H9 (cell line): ENCODE results near the gene PRRC2B. TPM values are rescaled to one million over a fixed set of nuclear protein-coding genes. Genes with fewer than 3 reads are reported as not detected.

Experiments
- DNase-seq: peaks from one replicate; pipeline ENCODE4 v3.0.0-alpha.2; 2017
- H2AFZ ChIP-seq: one replicate; pipeline ENCODE4 v1.6.1; 2013; ENCODE audit warnings: mild to moderate bottlenecking, low read length, control low read depth, moderate library complexity
- H2AK5ac ChIP-seq: 2 replicates; pipeline ENCODE4 v1.6.1; 2013; ENCODE audit warnings: low read length, control low read depth, mixed read lengths; ENCODE audit not compliant: insufficient read length
- H2BK120ac ChIP-seq: one replicate; pipeline ENCODE4 v1.6.1; 2013; ENCODE audit warnings: low read depth, mild to moderate bottlenecking, low read length, control low read depth, inconsistent platforms; ENCODE audit not compliant: poor library complexity, severe bottlenecking
- H2BK12ac ChIP-seq: 2 replicates; pipeline ENCODE4 v1.6.1; 2013; ENCODE audit warnings: low read length, control low read depth, mixed read lengths, low read depth; ENCODE audit not compliant: insufficient read length
- H2BK15ac ChIP-seq: 2 replicates; pipeline ENCODE4 v1.6.1; 2013; ENCODE audit warnings: low read depth, low read length, control low read depth
- H2BK20ac ChIP-seq: one replicate; pipeline ENCODE4 v1.6.1; 2013; ENCODE audit warnings: low read depth, mild to moderate bottlenecking, low read length, control low read depth, inconsistent platforms; ENCODE audit not compliant: poor library complexity, severe bottlenecking
- H2BK5ac ChIP-seq: 2 replicates; pipeline ENCODE4 v1.6.1; 2013; ENCODE audit warnings: low read length, control low read depth, mixed read lengths; ENCODE audit not compliant: insufficient read length
- H3K14ac ChIP-seq: 2 replicates; pipeline ENCODE4 v1.6.1; 2013; ENCODE audit warnings: low read length, control low read depth; ENCODE audit not compliant: insufficient read depth
- H3K18ac ChIP-seq: 2 replicates; pipeline ENCODE4 v1.6.1; 2013; ENCODE audit warnings: low read depth, mild to moderate bottlenecking, mixed read lengths, low read length, control low read depth; ENCODE audit not compliant: insufficient read length
- H3K23ac ChIP-seq: 2 replicates; pipeline ENCODE4 v1.6.1; 2013; ENCODE audit warnings: low read length, control low read depth, mixed read lengths, low read depth; ENCODE audit not compliant: insufficient read length
- H3K23me2 ChIP-seq: 2 replicates; pipeline ENCODE4 v1.6.1; 2013; ENCODE audit warnings: low read depth, mild to moderate bottlenecking, mixed read lengths, low read length, control low read depth; ENCODE audit not compliant: insufficient read length, poor library complexity, severe bottlenecking
- H3K27ac ChIP-seq: 2 replicates; pipeline ENCODE4 v1.5.1; 2013; ENCODE audit warnings: low read length, control low read depth, mixed read lengths, low read depth; ENCODE audit not compliant: insufficient read length
- H3K27me3 ChIP-seq: 2 replicates; pipeline ENCODE4 v1.6.1; 2013; ENCODE audit warnings: low read length, control low read depth, inconsistent platforms; ENCODE audit not compliant: insufficient read depth
- H3K4ac ChIP-seq: 2 replicates; pipeline ENCODE4 v1.6.1; 2013; ENCODE audit warnings: low read depth, mild to moderate bottlenecking, control low read depth, inconsistent platforms, low read length, moderate library complexity
- H3K4me1 ChIP-seq: 2 replicates; pipeline ENCODE4 v1.6.1; 2013; ENCODE audit warnings: low read length, control low read depth, inconsistent platforms; ENCODE audit not compliant: insufficient read depth
- H3K4me2 ChIP-seq: 2 replicates; pipeline ENCODE4 v1.6.1; 2013; ENCODE audit warnings: low read length, control low read depth, mixed read lengths; ENCODE audit not compliant: insufficient read length, insufficient read depth
- H3K56ac ChIP-seq: 2 replicates; pipeline ENCODE4 v1.6.1; 2013; ENCODE audit warnings: low read depth, mild to moderate bottlenecking, mixed read lengths, low read length, control low read depth; ENCODE audit not compliant: insufficient read length
- H3K79me1 ChIP-seq: 2 replicates; pipeline ENCODE4 v1.6.1; 2013; ENCODE audit warnings: low read depth, mild to moderate bottlenecking, moderate library complexity, low read length, control low read depth, inconsistent platforms; ENCODE audit not compliant: insufficient read depth, poor library complexity, severe bottlenecking
- H3K79me2 ChIP-seq: 2 replicates; pipeline ENCODE4 v1.6.1; 2013; ENCODE audit warnings: low read length, control low read depth, inconsistent platforms; ENCODE audit not compliant: insufficient read depth
- H3K9ac ChIP-seq: 2 replicates; pipeline ENCODE4 v1.6.1; 2013; ENCODE audit warnings: low read length, control low read depth, mixed read lengths; ENCODE audit not compliant: insufficient read length; ENCODE audit errors: extremely low read depth
- H3K9me3 ChIP-seq: one replicate; pipeline ENCODE4 v1.6.1; 2013; ENCODE audit warnings: low read depth, low read length, inconsistent platforms; ENCODE audit not compliant: control insufficient read depth
- H3T11ph ChIP-seq: one replicate; pipeline ENCODE4 v1.6.1; 2013; ENCODE audit warnings: mild to moderate bottlenecking, low read length, control low read depth, inconsistent platforms
- H4K20me1 ChIP-seq: one replicate; pipeline ENCODE4 v1.6.1; 2013; ENCODE audit not compliant: control insufficient read depth, insufficient read length, insufficient read depth
- H4K5ac ChIP-seq: 2 replicates; pipeline ENCODE4 v1.6.1; 2013; ENCODE audit warnings: low read depth, mild to moderate bottlenecking, mixed read lengths, low read length, control low read depth; ENCODE audit not compliant: insufficient read length
- H4K8ac ChIP-seq: replicated peaks from 2 replicates; pipeline ENCODE4 v1.6.1; 2013; ENCODE audit warnings: low read length, control low read depth, mixed read lengths, low read depth; ENCODE audit not compliant: insufficient read length
- H4K91ac ChIP-seq: 2 replicates; pipeline ENCODE4 v1.6.1; 2013; ENCODE audit warnings: low read depth, mild to moderate bottlenecking, moderate library complexity, mixed read lengths, low read length, control low read depth; ENCODE audit not compliant: insufficient read length
- H3K27ac Mint-ChIP-seq, 3 experiments: 2 replicates in 2 of 3; 3 replicates in 1 of 3; pipeline ENCODE4 v1.8.0; 2020 to 2021; ENCODE audit warnings: mixed read lengths in 3 of 3, mild to moderate bottlenecking in 1 of 3, moderate library complexity in 1 of 3
- H3K27me3 Mint-ChIP-seq: 2 replicates; pipeline ENCODE4 v1.8.0; 2021; ENCODE audit warnings: low read depth, mild to moderate bottlenecking, moderate library complexity, mixed read lengths
- H3K36me3 Mint-ChIP-seq, 3 experiments: 2 replicates in 2 of 3; 3 replicates in 1 of 3; pipeline ENCODE4 v1.8.0; 2020 to 2021; ENCODE audit warnings: low read depth in 3 of 3, mixed read lengths in 3 of 3; ENCODE audit not compliant: insufficient read depth in 1 of 3
- H3K4me1 Mint-ChIP-seq, 2 experiments: 2 replicates each; pipeline ENCODE4 v1.8.0; 2020; ENCODE audit warnings: mixed read lengths in 2 of 2
- H3K4me3 Mint-ChIP-seq, 2 experiments: 2 replicates in 1 of 2; 3 replicates in 1 of 2; pipeline ENCODE4 v1.8.0; 2020 to 2021; ENCODE audit warnings: mild to moderate bottlenecking in 2 of 2, mixed read lengths in 2 of 2, moderate library complexity in 1 of 2
- H3K9me3 Mint-ChIP-seq, 2 experiments: 2 replicates in 1 of 2; 3 replicates in 1 of 2; pipeline ENCODE4 v1.8.0; 2020; ENCODE audit warnings: mild to moderate bottlenecking in 2 of 2, mixed read lengths in 2 of 2, moderate library complexity in 1 of 2
- WGBS: extraction: QIAGEN DNeasy Blood & Tissue Kit; methylation state at CpG from one replicate; pipeline ENCODE4 v1.1.7; 2013; ENCODE audit warnings: missing lambda C conversion rate, low lambda C conversion rate, mixed read lengths; ENCODE audit not compliant: insufficient read length; ENCODE audit errors: extremely low coverage; 5-methylcytosine and 5-hydroxymethylcytosine counted together
- total RNA-seq: library from RNA; stranded (reverse); gene quantifications from 2 replicates; pipeline ENCODE4 v1.2.1, GENCODE V29; 2021
- TF ChIP-seq, protein P1 (sequence below): fragments of 200-600 bp; sonication (generic); conservative IDR thresholded peaks from 3 replicates; pipeline ENCODE4 v1.8.0; 2021; ENCODE audit warnings: antibody characterized with exemption, mild to moderate bottlenecking

PRRC2B gene
- total RNA-seq, 1 experiment from 2014 or later = 251 TPM

DNA sequence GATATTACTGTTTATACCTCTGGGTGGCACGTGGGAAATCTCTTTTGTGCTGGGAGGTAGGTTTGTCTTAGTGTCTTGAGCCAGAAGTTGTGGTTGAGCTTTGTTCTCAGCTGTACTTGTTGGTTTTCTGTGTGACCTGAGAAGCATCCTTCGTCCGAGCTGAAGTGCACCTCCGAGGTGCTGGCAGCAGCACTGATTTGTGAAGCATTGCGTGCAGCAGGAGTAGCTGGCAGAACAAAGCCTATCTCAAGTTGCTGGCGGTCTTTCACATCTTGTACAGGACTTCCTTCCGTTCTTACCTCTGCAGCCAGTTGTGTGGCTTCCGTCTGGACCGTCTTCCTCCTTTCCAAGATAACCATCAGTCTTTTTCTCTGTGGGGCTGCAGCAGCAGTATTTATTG lies 4.3 kb downstream of the PRRC2B start:
- Histone ChIP-seq H3K27me3 (no peaks in the 10 kb centered on the region; the same call in 1 of the 2 replicates), H3T11ph (no peak overlapping the region), H3K79me1 (no peaks in the 10 kb centered on the region), H2BK5ac (no peak overlapping the region), H3K18ac (no peak overlapping the region), H4K20me1 (no peaks in the 10 kb centered on the region), H3K79me2 (peaks cover 79% of the 10 kb centered on the region), H2AFZ (no peak overlapping the region), H3K14ac (no peak overlapping the region), H3K23me2 (peaks cover 22% of the 10 kb centered on the region), H4K91ac (no peak overlapping the region), H4K5ac (no peak overlapping the region), H2BK120ac (no peak overlapping the region), H2BK20ac (no peak overlapping the region), H2BK15ac (no peak overlapping the region), H3K56ac (no peak overlapping the region), H2AK5ac (no peak overlapping the region), H3K9me3 (no peaks in the 10 kb centered on the region), H4K8ac (no peak overlapping the region), H3K4me1 (peaks cover 29% of the 10 kb centered on the region), H3K9ac (peak overlapping the region; percentile 10), H3K27ac (peak overlapping the region; percentile 4), H3K23ac (no peak overlapping the region), H3K4me2 (peak overlapping the region; percentile 5), H3K4ac (no peak overlapping the region), H2BK12ac (no peak overlapping the region)
- WGBS = no CpG with 5 or more reads among the region's 9 CpGs
- Mint-ChIP-seq H3K27ac (peak overlapping the region; percentile 92 to 100 (median 98)), H3K27me3 (no peaks in the 10 kb centered on the region), H3K36me3 (peaks cover 14 to 38% (median 35%) of the 10 kb centered on the region in 3 experiments), H3K4me3 (peak overlapping the region; percentile 88 to 98; a peak in 4 of 5 replicates), H3K9me3 (no peaks in the 10 kb centered on the region), H3K4me1 (peaks cover 60 to 78% of the 10 kb centered on the region in 2 experiments)
- no peak for DNase-seq
- TF ChIP-seq, protein P1, sequence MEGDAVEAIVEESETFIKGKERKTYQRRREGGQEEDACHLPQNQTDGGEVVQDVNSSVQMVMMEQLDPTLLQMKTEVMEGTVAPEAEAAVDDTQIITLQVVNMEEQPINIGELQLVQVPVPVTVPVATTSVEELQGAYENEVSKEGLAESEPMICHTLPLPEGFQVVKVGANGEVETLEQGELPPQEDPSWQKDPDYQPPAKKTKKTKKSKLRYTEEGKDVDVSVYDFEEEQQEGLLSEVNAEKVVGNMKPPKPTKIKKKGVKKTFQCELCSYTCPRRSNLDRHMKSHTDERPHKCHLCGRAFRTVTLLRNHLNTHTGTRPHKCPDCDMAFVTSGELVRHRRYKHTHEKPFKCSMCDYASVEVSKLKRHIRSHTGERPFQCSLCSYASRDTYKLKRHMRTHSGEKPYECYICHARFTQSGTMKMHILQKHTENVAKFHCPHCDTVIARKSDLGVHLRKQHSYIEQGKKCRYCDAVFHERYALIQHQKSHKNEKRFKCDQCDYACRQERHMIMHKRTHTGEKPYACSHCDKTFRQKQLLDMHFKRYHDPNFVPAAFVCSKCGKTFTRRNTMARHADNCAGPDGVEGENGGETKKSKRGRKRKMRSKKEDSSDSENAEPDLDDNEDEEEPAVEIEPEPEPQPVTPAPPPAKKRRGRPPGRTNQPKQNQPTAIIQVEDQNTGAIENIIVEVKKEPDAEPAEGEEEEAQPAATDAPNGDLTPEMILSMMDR = no peak
